RWPE2 (cell line): ENCODE data around the gene SPATA19.

Source experiments
- ATAC-seq: fragments of 200-7000 bp; cut with Tn5 transposase; 3 replicates; pipeline ENCODE4 v1.9.1; 2021; ENCODE audit warnings: low read depth
- DNase-seq: peaks from one replicate; pipeline ENCODE4 v3.0.0-alpha.2; 2020; ENCODE audit warnings: low spot score
- H3K27ac ChIP-seq: fragments of 450-650 bp; 2 replicates; pipeline ENCODE4 v1.5.1; 2017; ENCODE audit warnings: mild to moderate bottlenecking; ENCODE audit not compliant: poor library complexity, severe bottlenecking
- H3K27me3 ChIP-seq: fragments of 250-450 bp; sonication (Bioruptor Pico); 2 replicates; pipeline ENCODE4 v1.5.1; 2021; ENCODE audit warnings: mild to moderate bottlenecking, moderate library complexity; ENCODE audit not compliant: insufficient read depth, poor library complexity, severe bottlenecking
- H3K36me3 ChIP-seq: fragments of 250-450 bp; sonication (Bioruptor Pico); 2 replicates; pipeline ENCODE4 v1.5.1; 2020; ENCODE audit warnings: low read depth, mild to moderate bottlenecking, moderate library complexity
- H3K4me1 ChIP-seq: fragments of 250-450 bp; sonication (Bioruptor Pico); 2 replicates; pipeline ENCODE4 v1.5.1; 2021; ENCODE audit warnings: mild to moderate bottlenecking, moderate library complexity; ENCODE audit not compliant: insufficient read depth, poor library complexity, severe bottlenecking
- H3K4me3 ChIP-seq: fragments of 250-450 bp; sonication (Bioruptor Pico); 2 replicates; pipeline ENCODE4 v1.5.1; 2021; ENCODE audit warnings: mild to moderate bottlenecking, moderate library complexity; ENCODE audit not compliant: severe bottlenecking
- H3K9me3 ChIP-seq: fragments of 250-450 bp; sonication (Bioruptor Pico); 2 replicates; pipeline ENCODE4 v1.5.1; 2021; ENCODE audit warnings: mild to moderate bottlenecking, moderate library complexity; ENCODE audit not compliant: severe bottlenecking
- CTCF ChIP-seq: fragments of 450-650 bp; IDR thresholded peaks from one replicate; pipeline ENCODE4 v1.5.1; 2017; ENCODE audit warnings: mild to moderate bottlenecking, moderate library complexity; ENCODE audit not compliant: poor library complexity, severe bottlenecking

The SPATA19 gene

DNA sequence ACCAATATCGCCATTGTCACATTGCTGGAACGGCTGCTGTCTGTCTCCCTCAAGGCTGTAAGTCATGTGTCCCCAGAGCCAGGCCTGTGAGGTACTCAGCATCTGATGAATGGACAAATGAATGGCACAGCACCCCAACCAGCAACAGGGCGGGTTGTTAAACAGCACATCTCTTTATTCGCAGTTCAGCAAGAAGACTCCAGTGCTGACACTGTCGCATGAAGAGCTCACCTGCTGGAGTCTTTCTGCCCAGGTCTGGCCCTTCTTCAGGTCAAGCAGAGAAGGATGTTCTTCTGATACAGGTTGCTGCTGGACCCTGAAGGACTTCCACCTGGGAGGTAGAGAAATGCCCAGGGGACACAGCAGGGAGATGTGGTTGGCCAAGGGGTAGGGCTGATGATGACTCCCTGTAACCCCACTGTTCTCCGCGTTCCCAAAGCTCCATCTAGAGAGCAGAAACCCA lies 4.8 kb downstream of the SPATA19 start:
- Histone ChIP-seq H3K36me3 (no peaks in the 10 kb centered on the region), H3K4me1 (no peaks in the 10 kb centered on the region), H3K27ac (no peak overlapping the region), H3K27me3 (no peaks in the 10 kb centered on the region), H3K9me3 (no peaks in the 10 kb centered on the region), H3K4me3 (no peak overlapping the region)
- ATAC-seq (no peak), DNase-seq (no peak)
- no peak for TF ChIP-seq CTCF

- ATAC-seq, result peak; percentile 30; the same call in 1 of the 3 replicates
- Histone ChIP-seq H3K36me3 (no peaks in the 10 kb centered on the region), H3K4me1 (no peaks in the 10 kb centered on the region), H3K4me3 (no peak overlapping the region), H3K9me3 (no peaks in the 10 kb centered on the region), H3K27ac (no peak overlapping the region), H3K27me3 (peaks cover 14% of the 10 kb centered on the region)
- peak; percentile 58 for TF ChIP-seq CTCF
- no peak for DNase-seq
Observed at GRCh38 chr11:133835593-133836548, 9.4 kb downstream of the SPATA19 start.

GRCh38 chr11:133834682-133835592 lies 10.4 kb downstream of the SPATA19 start:
- H3K27ac ChIP-seq, result no peak overlapping the region
- DNase-seq (no peak), ATAC-seq (peak; percentile 91)
- TF ChIP-seq CTCF, result peak; percentile 70
- H3K9me3 ChIP-seq, result no peaks in the 10 kb centered on the region
- no peak overlapping the region for H3K4me3 ChIP-seq
- no peaks in the 10 kb centered on the region for H3K4me1 ChIP-seq
- no peaks in the 10 kb centered on the region for H3K36me3 ChIP-seq
- H3K27me3 ChIP-seq, result peaks cover 14% of the 10 kb centered on the region

GRCh38 chr11:133833898-133834681 lies 11.2 kb downstream of the SPATA19 start:
- ATAC-seq (no peak), DNase-seq (no peak)
- no peak for TF ChIP-seq CTCF
- Histone ChIP-seq H3K4me3 (no peak overlapping the region), H3K27ac (no peak overlapping the region), H3K9me3 (no peaks in the 10 kb centered on the region), H3K36me3 (no peaks in the 10 kb centered on the region), H3K27me3 (peaks cover 14% of the 10 kb centered on the region), H3K4me1 (no peaks in the 10 kb centered on the region)
